Skin of body (tissue), 2 donors: Measurements from ENCODE around the gene TADA2A. TPM values are rescaled to one million over a fixed set of nuclear protein-coding genes. Genes with fewer than 3 reads are reported as not detected.
"Not testable (repeated sequence)": the region's sequence is repeated elsewhere in the genome, so short reads cannot be mapped to it uniquely, and the experiment has no call there.

Experiments
- DNase-seq: peaks from one replicate; lab custom pipeline; 2025; lab: John Stamatoyannopoulos, UW
- total RNA-seq: library from RNA; depleted of rRNA; stranded (reverse); fragments of >200 nt; gene quantifications from one replicate; pipeline ENCODE4 v1.2.3, GENCODE V29; 2014

Gene TADA2A
- total RNA-seq, 1 donor from 2014 or later: 25.5 TPM

DNA sequence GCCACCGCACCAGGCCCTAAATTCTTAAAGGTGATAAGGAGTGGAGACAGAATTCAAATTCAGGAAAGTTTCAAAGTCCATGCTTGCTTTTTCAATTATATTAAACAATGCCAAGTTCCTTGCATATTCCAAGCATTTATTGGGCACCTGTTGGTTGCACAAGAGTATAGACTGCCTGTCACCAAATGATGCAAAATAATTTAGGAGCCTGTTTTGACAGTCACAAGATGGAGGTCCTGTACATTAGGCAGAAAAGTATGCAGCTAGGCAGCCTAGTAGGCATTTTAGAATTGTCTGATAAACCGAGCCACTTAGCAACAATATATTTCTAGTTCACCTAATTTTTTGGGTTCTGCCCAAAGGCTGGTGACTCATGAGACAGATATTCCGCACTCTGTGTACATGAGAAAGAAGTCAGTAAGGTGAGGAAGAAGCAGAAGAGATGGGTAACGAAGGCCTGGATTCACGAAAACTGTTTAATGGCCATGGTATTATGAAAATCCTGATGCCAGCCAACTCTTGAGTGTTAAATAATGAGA is 7.4 kb upstream of the TADA2A start:
- no peak for DNase-seq

DNA sequence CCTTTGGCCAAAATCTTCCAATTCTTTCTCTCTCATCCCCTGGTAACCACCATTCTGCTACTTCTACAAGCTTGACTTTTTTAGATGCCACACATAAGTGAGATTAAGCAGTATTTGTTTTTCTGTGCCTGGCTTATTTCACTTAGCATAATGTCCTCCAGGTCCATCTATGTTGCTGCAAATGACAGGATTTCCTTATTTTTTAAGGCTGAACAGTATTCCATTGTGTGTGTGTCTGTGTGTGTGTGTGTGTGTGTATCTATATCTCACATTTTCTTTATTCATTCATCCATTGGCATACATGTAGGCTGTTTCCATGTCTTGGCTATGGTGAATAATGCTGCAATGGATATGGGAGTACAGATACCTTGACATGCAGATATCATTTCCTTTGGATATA is 6.2 kb upstream of the TADA2A start:
- DNase-seq: no peak

DNA sequence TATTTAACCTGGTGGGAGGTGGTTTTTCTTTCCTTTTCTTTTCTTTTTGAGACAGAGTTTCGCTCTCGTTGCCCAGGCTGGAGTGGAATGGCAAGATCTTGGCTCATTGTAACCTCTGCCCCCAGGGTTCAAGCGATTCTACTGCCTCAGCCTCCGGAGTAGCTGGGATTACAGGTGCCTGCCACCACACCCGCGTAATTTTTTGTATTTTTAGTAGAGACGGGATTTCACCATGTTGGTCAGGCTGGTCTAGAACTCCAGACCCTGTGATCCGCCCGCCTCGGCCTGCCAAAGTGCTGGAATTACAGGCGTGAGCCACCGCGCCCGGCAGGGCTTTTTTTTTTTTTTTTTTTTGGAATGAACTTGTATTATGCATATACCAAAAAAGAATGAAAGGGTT is 1.2 kb upstream of the TADA2A start:
- DNase-seq: not testable (repeated sequence)

DNA sequence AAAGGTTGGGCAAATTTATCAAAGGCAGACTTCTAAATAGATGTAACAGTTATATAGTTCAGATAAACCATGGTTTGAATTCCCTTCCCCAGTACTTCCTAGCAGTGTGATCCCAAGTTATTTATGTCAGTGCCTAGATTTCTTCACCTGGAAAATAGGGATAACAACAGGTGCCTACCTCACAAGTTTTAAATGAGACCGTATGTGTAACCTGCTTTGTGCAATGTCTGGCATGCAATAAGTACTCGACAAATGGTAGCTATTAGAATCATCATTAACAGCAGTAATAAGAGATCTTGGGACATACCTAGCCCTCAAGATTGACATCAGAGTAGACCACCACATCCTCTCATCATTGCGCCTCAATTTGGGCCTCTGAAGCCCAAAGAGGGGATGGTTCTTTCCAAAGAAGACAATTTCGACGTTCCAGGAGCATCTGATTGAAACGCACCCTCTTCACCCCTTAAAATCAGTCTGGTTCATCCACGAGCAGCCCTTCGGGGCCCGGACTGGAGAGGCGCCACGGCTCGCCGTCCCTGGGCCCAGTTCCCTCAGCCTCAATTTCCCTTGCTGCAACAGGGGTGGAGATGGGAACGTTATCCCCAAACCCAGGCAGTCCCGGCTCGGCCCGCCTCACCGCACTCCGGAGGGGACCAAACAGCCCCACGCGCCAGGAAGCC is 591 bp upstream of the TADA2A start:
- no peak for DNase-seq

DNA sequence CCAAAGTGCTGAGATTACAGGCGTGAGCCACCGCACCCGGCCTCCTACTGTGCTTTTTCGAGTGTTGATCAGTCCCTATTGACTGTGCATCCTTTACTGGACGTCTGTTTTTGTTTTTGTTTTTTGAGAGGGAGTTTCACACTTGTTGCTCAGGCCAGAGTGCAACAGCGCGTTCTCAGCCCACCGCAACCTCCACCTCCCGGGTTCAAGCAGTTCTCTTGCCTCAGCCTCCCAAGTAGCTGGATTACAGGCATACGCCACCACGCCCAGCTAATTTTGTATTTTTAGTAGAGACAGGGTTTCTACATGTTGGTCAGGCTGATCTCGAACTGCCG is 1.4 kb downstream of the TADA2A start:
- not testable (repeated sequence) for DNase-seq

DNA sequence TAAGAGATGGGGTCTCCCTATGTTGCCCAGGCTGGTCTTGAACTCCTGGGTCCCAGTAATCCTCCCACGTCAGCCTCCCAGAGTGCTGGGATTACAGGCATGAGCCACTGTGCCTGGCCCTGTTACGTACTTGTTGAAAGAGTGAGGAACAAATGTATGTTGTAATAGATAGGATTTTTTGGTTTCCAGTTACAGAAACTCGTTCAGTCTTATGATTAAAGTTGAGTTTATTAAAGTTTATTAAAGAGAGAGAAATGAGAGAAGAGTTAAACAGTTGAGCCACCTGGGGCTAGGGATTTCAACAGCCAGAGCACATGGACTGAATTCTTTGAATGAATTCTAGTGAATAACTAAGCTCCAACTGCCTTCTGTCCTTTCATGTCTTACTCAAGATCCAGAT is 3.7 kb downstream of the TADA2A start:
- no peak for DNase-seq

DNA sequence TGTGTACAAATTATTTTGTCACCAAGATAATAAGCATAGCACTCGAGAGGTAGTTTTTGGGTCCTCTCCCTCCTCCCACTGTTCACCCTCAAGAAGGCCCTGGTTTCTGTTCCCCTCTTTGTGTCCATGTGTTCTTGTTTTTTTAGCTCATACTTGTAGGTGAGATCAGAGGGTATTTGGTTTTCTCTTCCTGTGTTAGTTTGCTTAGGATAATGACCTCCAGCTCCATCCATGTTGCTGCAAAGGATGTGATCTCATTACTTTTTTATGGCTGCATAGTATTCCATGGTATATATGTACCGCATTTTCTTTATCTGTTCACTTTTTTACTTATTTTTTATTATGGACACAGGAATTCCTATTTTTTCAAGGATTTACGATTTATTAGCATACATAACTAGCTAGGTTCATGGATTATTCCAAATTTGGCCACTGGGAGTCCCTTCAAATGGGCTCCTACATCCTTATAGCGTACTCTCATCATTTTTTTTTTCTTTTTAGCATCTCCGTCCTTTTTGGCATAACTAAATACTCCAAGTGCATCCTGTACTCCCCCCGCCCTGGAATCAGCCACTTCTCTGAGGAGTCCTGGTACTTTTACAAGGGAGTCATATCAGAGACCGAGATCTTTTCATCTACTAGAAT is 7.3 kb downstream of the TADA2A start:
- no peak for DNase-seq

DNA sequence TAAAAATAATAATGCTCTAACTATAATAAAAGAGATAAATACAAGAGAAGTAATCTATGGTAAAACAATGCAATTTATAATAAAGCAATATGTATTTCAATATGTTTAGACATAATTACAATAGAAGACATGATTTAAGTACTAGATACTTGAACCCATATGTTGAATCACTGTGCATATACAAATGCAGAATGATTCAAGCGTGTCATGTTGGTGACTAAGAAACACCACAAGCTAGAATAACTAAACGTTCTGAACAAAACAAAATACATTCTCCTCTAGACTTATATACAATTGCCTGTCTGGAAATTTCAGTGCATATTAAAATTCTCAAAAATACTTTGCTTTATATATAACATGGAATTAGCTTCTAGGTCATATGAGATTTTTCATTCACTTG is 11.2 kb downstream of the TADA2A start:
- DNase-seq: no peak

DNA sequence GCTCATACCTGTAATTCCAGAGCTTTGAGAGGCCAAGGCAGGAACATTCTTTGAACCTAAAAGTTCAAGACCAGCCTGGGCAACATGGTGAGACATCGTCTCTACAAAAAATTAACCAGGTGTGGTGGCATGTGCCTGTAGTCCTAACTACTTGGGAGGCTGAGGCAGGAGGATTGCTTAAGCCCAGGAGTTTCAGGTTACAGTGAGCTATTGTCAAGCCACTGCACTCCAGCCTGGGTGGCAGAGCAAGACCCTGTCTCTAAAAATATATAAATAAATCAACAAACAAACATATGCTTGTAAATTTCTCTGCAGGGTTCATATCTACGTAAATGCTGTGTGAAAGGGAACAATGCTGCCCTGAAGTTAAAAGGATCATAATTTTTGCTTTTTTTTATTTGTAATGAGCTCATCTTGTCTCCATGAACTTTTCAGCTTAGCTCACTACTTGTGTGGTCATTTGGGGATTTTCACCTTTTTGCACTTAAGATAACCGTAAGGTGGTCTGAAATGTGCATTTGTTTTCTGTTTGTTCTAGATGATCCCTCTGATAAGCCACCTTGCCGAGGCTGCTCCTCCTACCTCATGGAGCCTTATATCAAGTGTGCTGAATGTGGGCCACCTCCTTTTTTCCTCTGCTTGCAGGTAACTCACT is 16.4 kb downstream of the TADA2A start:
- DNase-seq: no peak

DNA sequence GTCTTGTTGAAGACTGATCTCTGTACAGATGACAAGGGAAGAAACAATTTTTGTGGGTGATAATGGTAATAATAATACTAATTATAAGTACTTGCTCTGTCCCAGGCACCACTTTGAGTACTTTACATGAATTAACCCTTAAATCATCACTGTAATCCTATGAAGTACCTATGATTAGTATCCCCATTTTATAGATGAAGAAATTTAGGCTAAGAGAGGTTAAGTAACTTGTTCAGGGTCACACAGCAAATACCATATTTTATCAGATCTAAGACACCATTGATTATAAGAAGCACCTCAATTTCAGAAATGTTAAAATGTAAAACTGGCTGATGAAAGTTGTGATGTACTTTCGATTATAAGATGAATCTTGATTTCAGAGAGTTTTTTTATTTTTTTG is 18.6 kb downstream of the TADA2A start:
- no peak for DNase-seq

DNA sequence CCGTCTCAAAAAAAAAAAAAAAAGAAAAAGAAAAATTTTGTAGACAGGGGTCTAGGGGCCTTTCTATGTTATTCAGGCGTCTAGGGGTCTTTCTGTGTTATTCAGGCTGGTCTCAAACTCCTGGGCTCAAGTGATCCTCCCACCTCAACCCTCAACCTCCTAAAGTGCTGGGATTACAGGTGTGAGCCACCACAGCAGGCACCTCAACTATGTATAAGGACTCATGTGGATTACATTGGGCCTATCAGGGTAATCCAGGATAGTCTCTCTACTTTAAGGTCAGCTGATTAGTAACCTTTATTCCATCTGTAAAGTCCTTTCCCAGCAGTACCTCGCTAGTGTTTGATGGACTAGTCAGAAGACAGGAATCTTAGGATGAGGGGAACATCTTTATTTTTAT is 22.4 kb downstream of the TADA2A start:
- no peak for DNase-seq

DNA sequence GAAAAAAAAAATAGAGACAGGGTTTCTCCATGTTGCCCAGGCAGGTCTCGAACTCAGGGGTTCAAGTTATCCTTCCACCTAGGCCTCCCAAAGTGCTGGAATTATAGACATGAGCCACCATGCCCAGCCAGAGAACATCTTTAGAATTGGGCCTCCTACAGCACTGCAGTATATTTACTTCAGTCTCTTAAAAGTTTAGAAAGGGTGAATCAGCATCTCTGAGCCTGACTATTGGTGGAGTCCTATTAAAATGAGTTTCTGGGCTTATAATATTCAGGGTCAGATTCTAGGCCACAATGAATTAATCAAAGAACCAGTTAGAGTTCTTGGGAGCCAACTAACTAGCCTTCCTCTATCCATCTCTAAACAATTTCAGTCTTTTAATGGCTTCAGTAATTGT is 22.8 kb downstream of the TADA2A start:
- DNase-seq: no peak

DNA sequence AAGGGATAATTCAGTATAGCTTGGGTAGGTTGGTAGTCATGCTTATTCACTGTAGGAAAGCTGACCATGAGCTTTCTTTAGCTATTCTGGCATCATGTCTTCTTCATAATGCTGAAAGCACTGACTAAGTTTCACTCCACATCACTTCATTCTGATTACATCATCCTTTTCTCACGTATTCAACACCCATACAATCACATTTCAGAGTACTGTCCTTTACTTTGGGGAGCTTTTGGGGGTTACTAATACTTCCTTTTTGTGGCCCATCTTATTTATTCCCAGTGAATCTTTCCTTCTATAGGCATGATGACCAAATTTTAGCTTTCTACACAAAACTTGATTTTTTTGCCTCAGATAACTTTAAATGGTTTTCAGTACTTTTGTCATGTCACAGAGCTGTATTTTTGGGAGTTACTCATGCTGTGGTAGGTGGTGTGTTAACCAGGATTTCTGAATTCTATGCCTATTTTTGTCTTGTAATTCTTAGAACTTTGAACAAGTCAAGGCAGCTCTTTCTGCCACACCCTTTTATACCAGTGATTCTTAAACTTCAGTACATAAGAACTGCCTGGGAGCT is 23.5 kb downstream of the TADA2A start:
- DNase-seq: peak; percentile 0

DNA sequence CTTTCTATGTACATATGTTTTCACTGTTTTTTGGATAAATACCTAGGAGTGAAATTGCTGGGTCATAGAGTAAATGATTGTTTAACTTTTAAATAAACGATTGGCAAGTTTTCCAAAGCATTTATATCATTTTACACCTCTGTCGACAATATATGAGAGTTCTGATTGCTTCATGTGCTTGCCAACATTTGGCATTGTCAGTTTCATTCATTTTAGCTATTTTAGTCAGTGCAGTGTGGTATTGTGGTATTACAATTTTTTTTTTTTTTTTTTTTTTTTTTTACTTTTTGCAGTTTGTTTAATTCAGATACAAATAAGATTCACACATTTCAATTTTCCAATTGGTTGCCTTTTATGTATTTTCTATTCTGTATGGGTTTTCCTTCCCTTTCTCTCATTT is 26.0 kb downstream of the TADA2A start:
- DNase-seq: no peak

DNA sequence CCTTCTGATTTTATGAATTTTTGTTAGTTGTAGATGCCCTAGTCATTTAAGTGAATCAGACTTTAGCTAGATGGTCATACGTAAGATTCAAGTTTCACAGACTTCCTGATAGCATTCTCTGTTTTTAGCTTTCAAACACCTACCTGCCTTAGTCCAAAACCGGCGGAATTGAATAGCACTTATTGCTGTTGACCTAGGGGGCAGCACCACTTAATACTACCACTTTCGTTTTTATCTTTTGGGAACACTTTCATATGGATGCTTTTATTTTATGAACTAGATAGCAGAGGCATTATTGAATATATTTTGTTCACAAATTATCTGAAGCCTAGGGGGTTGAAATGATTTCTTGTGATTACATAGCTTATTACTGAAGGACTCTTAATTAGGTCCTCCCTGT is 31.5 kb downstream of the TADA2A start:
- no peak for DNase-seq

DNA sequence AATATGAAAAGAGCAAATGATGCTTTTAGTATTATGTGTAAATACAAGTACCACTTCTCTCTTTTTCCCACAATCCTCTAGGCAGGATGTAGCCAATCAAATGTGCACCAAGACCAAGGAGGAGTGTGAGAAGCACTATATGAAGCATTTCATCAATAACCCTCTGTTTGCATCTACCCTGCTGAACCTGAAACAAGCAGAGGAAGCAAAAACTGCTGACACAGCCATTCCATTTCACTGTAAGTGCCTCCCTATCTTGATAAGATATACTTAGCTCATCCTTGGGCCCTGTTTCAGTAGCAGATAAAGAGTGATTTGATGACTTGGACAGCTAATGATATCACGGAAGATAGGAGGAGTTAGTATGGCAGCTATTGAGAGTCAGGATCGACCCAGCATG is 33.7 kb downstream of the TADA2A start:
- DNase-seq: no peak

DNA sequence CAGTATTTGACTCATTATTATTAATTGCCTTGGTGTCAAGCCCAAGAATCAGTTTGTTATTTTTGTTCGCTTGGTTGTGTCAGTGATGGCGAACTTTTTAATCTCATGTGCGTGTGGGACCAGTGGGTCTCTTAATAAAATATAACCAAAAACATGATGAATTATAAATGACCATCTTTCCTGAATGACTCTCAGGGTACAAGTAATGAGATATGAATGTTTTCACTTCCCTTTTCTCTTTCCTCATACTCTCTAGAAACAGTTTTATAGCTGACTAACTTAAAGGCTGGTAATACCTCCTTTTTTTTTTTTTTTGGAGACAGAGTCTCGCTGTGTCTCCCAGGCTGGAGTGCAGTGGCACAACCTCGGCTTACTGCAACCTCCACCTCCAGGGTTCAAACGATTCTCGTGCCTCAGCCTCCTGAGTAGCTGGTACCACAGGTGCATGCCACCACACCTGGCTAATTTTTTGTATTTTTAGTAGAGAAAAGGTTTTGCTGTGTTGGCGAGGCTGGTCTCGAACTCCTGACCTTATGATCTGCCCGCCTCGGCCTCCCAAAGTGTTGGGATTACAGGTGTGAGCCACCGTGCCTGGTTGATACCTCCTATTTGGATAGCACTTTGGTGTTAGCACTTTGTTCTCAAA is 34.8 kb downstream of the TADA2A start:
- DNase-seq: not testable (repeated sequence)

DNA sequence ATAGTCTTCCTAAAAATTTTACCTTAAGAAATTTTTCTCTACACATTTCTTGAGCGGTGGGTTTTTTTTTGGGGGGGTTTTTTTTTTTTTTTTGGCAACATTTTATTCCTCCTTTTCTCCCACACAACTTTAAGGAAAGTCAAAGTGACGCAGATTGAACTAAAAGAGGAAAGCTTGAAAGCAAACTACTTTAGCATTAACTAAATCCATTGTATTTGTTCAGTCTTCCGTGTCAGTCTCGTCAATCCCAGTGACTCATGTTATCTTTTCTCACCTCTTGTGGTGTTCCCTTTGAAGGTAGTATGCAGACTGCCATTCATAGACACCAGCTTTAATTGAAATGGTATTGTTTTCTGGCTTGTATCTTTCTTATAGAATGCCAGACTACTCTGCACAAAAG is 39.3 kb downstream of the TADA2A start:
- no peak for DNase-seq

DNA sequence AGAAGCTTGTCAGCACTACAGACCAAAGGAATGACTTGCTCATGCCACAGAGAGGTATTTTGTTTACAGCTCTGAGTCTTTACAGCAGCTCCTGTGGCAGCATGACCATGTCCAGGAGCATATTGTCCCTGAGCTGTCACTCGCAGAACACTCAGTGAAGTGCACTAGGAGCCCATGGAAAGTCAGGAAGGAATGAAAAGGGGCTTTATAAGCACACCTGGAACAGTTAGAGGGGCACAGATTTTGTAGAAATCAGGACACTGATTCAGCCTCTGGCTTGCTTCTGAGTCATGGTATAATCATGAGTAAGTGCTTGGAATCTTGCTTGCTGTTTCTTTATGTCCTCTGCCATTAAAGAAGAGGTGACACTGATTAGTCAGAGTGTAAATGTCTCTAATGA is 41.0 kb downstream of the TADA2A start:
- no peak for DNase-seq

DNA sequence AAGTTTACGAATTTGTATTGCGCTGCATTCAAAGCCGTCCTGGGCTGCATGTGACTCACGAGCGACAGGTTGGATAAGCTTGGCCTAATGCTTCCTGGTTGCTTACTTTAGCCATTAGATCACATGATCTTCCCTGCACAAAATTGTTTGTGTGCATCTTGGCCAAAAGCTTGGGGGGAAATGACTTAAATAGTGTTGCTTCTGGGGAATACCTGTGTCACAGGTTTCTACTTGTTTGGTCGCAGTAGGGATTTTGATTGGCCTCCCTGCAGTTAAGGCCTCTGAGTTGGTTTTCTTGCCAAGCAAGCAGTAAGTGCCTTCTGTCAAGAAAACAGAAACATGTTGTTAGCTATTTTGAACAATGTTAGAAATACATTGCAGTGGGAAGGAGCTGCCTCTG is 43.4 kb downstream of the TADA2A start:
- DNase-seq: peak; percentile 11

DNA sequence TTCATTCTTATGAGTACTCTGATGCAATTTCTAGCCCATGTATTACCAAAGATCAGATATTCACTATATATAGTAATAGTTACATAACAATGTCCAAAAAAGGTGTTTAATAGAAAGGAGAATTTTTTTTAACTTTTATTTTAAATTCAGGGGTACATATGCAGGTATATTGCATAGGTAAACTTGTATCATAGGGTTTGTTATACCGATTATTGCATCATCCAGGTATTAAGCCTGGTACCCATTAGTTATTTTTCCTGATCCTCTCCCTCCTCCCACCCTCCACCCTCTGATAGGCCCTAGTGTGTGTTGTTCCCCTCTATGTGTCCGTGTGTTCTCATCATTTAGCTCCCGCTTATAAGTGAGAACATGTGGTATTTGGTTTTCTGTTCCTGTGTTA is 51.1 kb downstream of the TADA2A start:
- DNase-seq: not testable (repeated sequence)

DNA sequence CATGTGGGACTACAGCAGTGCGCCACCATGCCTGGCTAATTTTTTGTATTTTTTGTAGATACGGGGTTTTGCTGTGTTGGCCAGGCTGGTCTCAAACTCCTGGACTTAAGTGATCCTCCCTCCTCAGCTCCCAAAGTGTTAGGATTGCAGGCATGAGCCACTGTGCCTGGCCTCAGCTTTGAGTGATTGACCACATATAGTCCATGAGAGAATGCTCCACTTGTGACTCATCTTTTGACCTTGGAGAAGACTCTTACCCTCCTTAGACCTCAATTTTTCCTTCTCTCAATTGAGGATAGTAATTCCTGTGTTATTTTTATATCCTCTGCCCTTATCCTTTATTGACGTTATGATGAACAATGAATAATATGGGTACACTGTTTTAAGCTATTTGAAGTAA is 52.1 kb downstream of the TADA2A start:
- DNase-seq: no peak
